Measurements from ENCODE around the gene ASS1.

The ASS1 gene

DNA sequence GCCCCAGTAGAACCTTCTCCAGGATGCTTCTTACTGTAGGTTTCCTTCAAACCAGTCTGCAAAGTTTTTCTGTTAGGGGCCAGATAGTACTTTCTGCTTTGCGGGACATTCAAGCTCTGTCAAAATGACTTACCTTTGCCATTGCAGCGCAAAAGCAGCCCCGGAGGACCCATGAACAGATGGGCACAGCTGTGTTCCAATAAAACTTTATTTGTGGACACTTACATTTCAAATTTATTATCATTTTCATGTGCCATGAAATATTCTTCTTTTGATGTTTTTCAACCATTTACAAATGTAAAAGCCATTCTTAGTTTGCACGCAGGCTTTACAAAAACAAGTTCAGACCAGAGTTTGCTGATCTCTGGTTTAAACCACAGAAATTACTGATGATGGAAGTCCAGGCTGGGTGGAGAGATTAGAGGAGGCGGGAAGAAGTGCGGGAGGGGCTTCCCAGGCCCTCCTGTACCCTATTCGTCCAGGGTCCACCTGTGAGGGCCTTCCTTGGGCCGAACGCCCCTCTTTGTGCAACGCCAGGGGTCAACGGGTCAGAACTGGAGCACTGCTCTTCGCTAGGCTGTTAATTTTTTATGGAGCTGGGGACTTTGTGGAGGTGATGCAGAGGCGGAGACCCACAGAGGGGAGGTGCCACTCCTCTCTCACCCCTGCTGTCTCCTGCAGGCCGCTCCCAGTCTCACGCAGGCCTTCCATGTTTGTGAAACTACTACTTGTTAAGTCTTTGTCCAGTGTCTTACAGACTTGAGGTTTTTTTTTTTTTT is 7.6 kb upstream of the ASS1 start:
- DNase-seq = no peak

DNA sequence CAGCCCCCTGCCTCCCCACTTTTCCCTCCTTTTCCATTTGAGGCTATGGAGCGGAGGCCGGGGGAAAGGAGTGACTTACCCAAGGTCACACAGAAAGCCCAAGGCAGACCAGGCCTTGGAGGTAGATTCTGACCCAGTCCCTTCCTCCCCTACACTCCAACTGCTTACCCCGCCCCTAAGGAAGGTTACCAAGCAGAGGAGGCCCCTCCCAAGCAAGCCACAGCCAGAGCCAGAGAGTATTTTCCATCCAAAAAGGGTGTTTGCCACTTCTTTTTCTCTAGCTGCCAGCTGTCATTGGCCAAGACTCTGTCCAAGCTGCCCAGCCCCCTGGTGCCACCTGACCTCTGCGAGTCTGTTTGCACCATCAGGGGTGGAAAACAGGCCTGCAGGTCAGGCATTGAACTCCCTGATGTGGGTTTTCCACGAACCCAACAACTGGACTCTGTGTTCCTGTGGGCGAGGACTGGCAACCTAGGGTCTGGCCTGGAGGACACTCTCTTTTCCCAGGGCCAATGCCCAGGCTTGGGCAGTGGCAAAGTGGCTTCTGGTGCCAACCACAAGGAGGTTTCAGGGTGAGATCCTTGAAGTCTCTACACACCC is 6.3 kb upstream of the ASS1 start:
- DNase-seq = no peak

- no peak for DNase-seq
These were observed 3.7 kb upstream of the ASS1 start for GRCh38 chr9:130441031-130441430.

DNA sequence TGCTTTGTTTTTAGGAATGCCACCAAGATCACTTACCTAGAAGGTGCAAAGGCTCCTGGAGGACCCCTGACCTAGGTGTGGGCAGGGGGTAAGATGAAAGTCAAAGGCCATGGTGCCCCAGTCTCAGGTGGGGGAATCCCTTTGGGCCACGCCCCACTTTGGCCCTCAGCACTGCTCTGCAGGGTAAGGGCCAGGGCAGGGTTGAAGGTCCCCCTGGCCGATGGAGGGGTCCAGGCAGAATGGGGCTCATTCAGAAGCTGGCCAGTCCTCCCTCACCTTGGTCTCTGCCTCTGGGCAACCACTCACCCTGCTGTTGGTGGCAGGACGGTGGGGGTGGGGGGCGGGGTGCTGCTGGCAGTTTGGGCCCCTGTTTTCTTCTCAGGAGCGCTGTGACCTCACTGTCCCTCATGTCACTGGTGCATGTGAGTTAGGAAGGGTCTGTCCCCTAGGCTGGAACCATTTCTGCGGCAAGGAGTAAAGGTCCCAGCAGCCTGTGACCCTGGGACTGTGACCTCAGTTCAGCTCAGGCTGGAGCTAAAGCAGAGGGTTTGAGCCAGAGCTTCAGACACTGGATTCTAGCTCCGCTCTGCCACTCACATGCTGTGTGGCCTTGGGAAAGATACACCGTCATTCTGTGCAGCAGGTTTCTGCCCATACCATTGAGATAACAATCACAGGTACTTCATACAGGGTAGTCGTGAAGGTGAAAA is 1.9 kb upstream of the ASS1 start:
- DNase-seq = no peak

GRCh38 chr9:130443456-130443801 is 1.3 kb upstream of the ASS1 start:
- no peak for DNase-seq

GRCh38 chr9:130443840-130444492 is 795 bp upstream of the ASS1 start:
- DNase-seq = no peak

DNA sequence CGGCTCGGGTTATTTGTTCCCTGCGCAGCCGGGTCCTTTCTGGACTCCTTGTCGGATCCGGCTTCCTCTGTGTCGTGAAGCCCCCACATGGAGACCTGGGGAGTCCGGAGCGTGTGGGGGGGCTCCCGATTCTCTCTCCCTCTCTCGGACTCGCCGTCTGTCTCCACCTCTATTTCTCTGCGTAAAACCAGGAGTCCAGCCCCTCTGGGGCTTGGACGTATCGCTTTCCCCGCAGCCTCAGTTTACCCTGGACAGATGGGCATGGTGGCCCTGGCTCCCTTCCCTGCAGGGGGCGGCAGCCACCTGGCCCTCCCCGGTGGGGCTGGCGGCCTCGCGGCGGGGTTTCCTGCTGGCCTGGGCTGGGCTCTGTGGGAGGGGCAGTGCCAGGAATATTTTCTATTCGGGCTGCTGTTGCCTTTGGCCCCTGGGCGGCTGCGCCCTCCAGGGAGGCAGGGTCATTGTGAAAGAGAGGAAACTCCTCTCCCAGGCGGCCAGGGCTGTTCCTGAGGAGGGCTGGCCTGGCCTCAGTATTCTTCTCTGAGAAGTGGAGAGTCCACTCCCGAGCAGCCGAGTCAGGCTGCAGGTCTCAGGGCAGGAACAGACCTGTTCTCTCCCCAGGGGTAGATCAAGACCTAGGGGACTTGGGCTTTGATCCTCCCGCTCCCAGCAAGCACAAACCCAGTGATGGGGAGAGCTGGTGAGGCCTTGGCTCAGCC is 665 bp downstream of the ASS1 start:
- no peak for DNase-seq

- DNase-seq = no peak
These were observed 1.5 kb downstream of the ASS1 start for GRCh38 chr9:130446101-130446861.

- no peak for DNase-seq
These were observed 2.5 kb downstream of the ASS1 start for GRCh38 chr9:130447193-130447816.

GRCh38 chr9:130448035-130448624 is 3.4 kb downstream of the ASS1 start:
- DNase-seq = no peak

- DNase-seq = no peak
These were observed 4.2 kb downstream of the ASS1 start for GRCh38 chr9:130448771-130449603.

- DNase-seq = no peak
These were observed 5.7 kb downstream of the ASS1 start for GRCh38 chr9:130450344-130451003.

DNA sequence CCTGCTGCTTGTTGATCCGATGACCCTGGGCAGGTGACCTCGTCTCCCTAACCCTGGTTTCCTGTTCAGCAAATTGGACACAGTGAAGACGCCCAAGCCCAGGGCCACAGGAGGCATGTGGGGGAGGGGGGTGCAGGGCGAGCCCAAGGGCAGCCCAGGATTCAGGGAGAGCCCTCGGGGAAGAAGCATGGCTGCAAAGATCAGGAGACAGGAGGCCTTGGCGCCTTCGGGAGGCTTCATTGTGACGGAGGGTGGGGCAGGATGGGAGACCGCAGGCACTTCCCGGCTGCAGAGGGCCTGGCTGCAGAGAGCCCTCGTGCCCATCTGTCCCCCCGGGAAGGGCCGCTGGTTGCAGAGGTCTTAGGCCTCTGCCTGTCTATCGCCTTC is 6.2 kb downstream of the ASS1 start:
- DNase-seq = no peak

DNA sequence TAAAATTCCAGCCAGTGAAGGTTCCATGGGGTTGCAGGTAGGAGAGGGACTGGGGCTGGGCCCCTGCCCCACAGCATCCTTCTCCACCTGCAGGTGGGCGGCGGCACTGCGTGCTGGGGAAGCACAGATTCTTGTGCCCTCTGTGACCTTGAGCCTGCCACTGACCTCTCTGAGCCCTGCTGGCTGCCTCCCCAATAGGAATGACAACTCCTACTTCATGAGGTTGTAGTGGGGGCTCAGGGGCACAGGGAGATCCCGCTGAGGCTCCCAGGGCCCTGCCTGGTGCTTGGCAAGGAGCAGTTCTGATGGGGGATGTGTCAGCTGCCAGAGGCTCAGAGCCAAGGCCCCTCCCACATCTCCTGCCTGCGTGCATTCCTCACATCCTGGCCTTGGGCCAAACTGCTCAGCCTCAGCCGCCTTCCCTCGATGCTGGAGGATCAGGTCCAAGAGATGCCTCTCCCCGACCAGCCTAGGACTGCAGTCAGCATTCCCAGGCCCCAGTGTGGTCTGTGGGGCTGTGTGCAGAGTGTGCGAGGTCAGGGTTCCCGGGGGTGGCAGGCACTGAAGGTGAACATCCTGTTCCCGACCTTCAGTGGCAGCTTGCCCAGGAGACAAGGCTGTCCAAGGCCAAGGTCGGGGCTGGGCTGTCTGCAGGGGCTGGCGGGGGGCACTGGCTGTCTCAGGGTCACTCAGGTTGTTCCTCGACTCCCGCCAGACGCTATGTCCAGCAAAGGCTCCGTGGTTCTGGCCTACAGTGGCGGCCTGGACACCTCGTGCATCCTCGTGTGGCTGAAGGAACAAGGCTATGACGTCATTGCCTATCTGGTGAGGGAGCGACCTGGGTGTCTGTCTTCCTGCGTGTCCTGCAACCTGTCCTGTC is 7.0 kb downstream of the ASS1 start:
- no peak for DNase-seq

DNA sequence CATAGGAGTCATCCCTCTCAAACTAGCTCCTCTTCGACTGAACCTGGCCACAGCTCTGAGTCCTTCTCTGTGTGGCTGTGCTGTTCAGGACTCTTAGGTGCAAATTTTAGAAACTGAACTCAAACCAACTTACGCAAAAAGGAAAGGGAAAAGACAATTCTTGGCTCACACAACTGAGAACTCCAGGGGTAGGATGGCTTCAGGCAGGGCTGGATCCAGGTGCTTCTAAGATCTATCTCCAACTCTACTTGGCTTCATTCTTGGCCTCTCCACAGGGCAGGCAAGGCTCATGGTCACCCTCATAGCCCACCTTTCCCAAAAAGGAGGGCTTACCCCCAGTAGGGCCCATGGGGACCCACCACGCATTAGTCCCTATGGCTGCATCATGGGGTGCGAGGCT is 8.1 kb downstream of the ASS1 start:
- no peak for DNase-seq

- DNase-seq = no peak
These were observed 8.7 kb downstream of the ASS1 start for GRCh38 chr9:130453487-130453886.

DNA sequence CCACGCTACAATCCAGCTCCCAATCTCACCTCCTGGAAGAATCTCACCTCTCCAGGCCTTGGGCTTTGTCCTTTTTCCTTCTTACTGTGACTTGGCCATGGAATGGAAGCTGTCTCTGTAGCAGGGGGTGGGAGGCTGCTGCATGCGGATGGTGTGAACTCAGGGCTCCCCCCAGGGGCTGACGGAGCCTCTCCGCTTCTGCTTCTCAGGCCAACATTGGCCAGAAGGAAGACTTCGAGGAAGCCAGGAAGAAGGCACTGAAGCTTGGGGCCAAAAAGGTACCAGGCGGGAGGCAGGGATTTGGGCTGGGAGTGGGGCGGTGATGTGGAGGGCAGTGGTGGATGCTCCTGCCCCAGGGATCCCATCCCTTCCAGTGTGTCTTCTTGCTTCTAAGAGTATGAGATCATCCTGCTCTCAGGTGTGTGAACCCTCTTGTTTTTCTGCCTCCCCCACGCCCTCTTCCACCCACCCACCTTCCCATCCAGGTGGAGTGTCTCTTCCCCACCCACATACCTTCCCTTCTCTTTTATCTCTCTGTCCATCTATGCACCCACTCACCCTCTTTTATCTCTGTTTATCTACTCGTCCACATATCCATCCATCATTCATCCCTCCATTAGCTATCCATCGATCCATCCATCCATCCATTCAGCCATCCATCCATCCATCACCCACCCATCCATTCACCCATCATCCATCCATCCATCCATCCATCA is 9.5 kb downstream of the ASS1 start:
- no peak for DNase-seq

DNA sequence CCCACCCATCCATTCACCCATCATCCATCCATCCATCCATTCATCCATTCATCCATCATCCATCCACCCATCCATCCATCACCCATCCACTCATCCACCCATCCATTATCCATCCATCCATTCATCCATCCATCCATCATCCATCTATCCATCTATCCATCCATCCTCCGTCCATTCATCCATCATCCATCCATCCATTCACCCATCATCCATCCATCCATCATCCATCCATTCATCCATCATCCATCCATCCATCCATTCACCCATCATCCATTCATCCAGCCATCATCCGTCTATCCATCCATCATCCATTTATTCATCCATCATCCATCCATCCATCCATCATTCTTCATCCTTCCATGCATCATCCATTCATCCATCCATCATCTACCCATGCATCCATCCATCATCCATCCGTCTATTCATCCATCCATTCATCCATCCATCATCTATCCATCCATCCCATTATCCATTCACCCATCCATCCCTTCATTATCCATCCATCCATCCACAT is 10.1 kb downstream of the ASS1 start:
- no peak for DNase-seq

All from activated CD8-positive, alpha-beta memory T cell treated with anti-CD3 and anti-CD28 coated beads, Interleukin-2, amount 50 U/mL, for 48 hours (primary cell).